H1 (cell line): ENCODE results near the gene HIP1. TPM values are rescaled to one million over a fixed set of nuclear protein-coding genes. Genes with fewer than 3 reads are reported as not detected.

Experiments used
- CTCF ChIA-PET: fragments of 300-600 bp; sonication (Branson Sonifier 250); formaldehyde crosslinking; loops from one replicate; lab custom pipeline; 2021; ENCODE audit not compliant: partially characterized antibody; lab: Charles Lee
- POLR2A ChIA-PET: fragments of 300-600 bp; sonication (Branson Sonifier 250); formaldehyde crosslinking; loops from one replicate; lab custom pipeline; 2021; ENCODE audit warnings: inconsistent platforms; ENCODE audit not compliant: partially characterized antibody; lab: Charles Lee
- DNase-seq, 2 experiments: peaks; one replicate each; pipeline versions ENCODE4 v3.0.0 to v3.0.0-alpha.2; 2010 to 2022; ENCODE audit warnings: low spot score in 2 of 2, low read depth in 1 of 2, mixed read lengths in 1 of 2
- FAIRE-seq: peaks from 2 replicates; lab custom pipeline; 2011; peaks lifted over from hg19 to GRCh38; lab: Jason Lieb, UNC
- H2AFZ ChIP-seq: 2 replicates; pipeline ENCODE4 v1.8.1; 2012; ENCODE audit warnings: low read length, inconsistent platforms
- H2AK5ac ChIP-seq: 2 replicates; pipeline ENCODE4 v1.6.1; 2013; ENCODE audit warnings: low read depth, low read length
- H2BK120ac ChIP-seq: replicated peaks from 2 replicates; pipeline ENCODE3; 2013; ENCODE audit warnings: low read depth, low read length, inconsistent platforms
- H2BK12ac ChIP-seq: 2 replicates; pipeline ENCODE4 v1.6.1; 2013; ENCODE audit warnings: low read depth, low read length
- H2BK15ac ChIP-seq: 2 replicates; pipeline ENCODE4 v1.6.1; 2013; ENCODE audit warnings: low read length
- H2BK20ac ChIP-seq: 2 replicates; pipeline ENCODE4 v1.6.1; 2013; ENCODE audit warnings: low read length
- H2BK5ac ChIP-seq: 2 replicates; pipeline ENCODE4 v1.6.1; 2013; ENCODE audit warnings: low read depth, low read length
- H3K14ac ChIP-seq: 2 replicates; pipeline ENCODE4 v1.6.1; 2013; ENCODE audit warnings: inconsistent platforms; ENCODE audit not compliant: insufficient read length
- H3K18ac ChIP-seq: 2 replicates; pipeline ENCODE4 v1.6.1; 2013; ENCODE audit warnings: low read length; ENCODE audit errors: extremely low read depth
- H3K23ac ChIP-seq: 2 replicates; pipeline ENCODE4 v1.6.1; 2013; ENCODE audit warnings: inconsistent platforms; ENCODE audit not compliant: insufficient read length
- H3K23me2 ChIP-seq: 2 replicates; pipeline ENCODE4 v1.6.1; 2013; ENCODE audit warnings: low read depth, low read length
- H3K27ac ChIP-seq: 2 replicates; pipeline ENCODE4 v1.6.1; 2011; ENCODE audit warnings: low read depth, low read length, inconsistent platforms
- H3K27me3 ChIP-seq, 4 experiments: replicated peaks in 1 of 4; 1 replicate in 1 of 4; 2 replicates in 3 of 4; pipeline versions ENCODE4 v1.6.1 to v1.8.1; 2011 to 2013; ENCODE audit warnings: low read length in 3 of 4, mild to moderate bottlenecking in 3 of 4, inconsistent platforms in 2 of 4, mixed read lengths in 2 of 4, moderate library complexity in 1 of 4; ENCODE audit not compliant: control insufficient read depth in 3 of 4, insufficient read depth in 3 of 4; ENCODE audit errors: extremely low read depth in 1 of 4
- H3K36me3 ChIP-seq, 4 experiments: 2 replicates each; pipeline versions ENCODE4 v1.6.1 to v1.8.1; 2011 to 2013; ENCODE audit warnings: mild to moderate bottlenecking in 4 of 4, low read length in 3 of 4, moderate library complexity in 2 of 4, control low read depth in 1 of 4, inconsistent platforms in 1 of 4; ENCODE audit not compliant: insufficient read depth in 4 of 4, control insufficient read depth in 2 of 4
- H3K4ac ChIP-seq: replicated peaks from 2 replicates; pipeline ENCODE3; 2013; ENCODE audit warnings: low read length, low read depth, mixed read lengths, inconsistent platforms; ENCODE audit not compliant: insufficient read length
- H3K4me1 ChIP-seq, 4 experiments: replicated peaks in 1 of 4; 1 replicate in 1 of 4; 2 replicates in 3 of 4; pipeline versions ENCODE4 v1.6.1 to v1.8.1; 2011 to 2013; ENCODE audit warnings: low read length in 3 of 4, inconsistent platforms in 2 of 4, mixed read lengths in 1 of 4; ENCODE audit not compliant: insufficient read depth in 4 of 4, control insufficient read depth in 3 of 4
- H3K4me2 ChIP-seq, 2 experiments: 2 replicates each; pipeline versions ENCODE4 v1.6.1 to v1.8.1; 2011 to 2013; ENCODE audit warnings: low read depth in 2 of 2, low read length in 2 of 2, control low read depth in 1 of 2, inconsistent platforms in 1 of 2, mild to moderate bottlenecking in 1 of 2; ENCODE audit not compliant: insufficient read depth in 1 of 2
- H3K4me3 ChIP-seq, 4 experiments: fragments of 200-600, 300-600 bp in 1 of 4; sonication (generic), shearing (Covaris generic), sonication (Bioruptor Twin) in 1 of 4; 2 replicates each; pipeline versions ENCODE4 v1.5.1 to v1.8.1; 2011 to 2016; ENCODE audit warnings: low read length in 4 of 4, low read depth in 3 of 4, control low read depth in 2 of 4, inconsistent platforms in 2 of 4, mild to moderate bottlenecking in 2 of 4, mixed read lengths in 1 of 4, moderate library complexity in 1 of 4; ENCODE audit not compliant: insufficient read depth in 2 of 4; ENCODE audit errors: extremely low read depth in 1 of 4
- H3K56ac ChIP-seq: replicated peaks from 2 replicates; pipeline ENCODE3; 2013; ENCODE audit warnings: low read depth, mild to moderate bottlenecking, mixed read lengths, low read length, inconsistent platforms; ENCODE audit not compliant: insufficient read length
- H3K79me1 ChIP-seq: 2 replicates; pipeline ENCODE4 v1.6.1; 2013; ENCODE audit warnings: low read depth, low read length, control low read depth
- H3K79me2 ChIP-seq, 2 experiments: 2 replicates each; pipeline versions ENCODE4 v1.6.1 to v1.8.1; 2012 to 2013; ENCODE audit warnings: low read length in 2 of 2, mild to moderate bottlenecking in 2 of 2, inconsistent platforms in 1 of 2; ENCODE audit not compliant: insufficient read depth in 2 of 2, control insufficient read depth in 1 of 2
- H3K9ac ChIP-seq, 4 experiments: replicated peaks in 1 of 4; 1 replicate in 1 of 4; 2 replicates in 3 of 4; pipeline versions ENCODE4 v1.6.1 to v1.8.1; 2011 to 2013; ENCODE audit warnings: low read depth in 3 of 4, low read length in 3 of 4, control low read depth in 2 of 4, mild to moderate bottlenecking in 2 of 4, moderate library complexity in 2 of 4, inconsistent platforms in 1 of 4; ENCODE audit errors: extremely low read depth in 1 of 4
- H3K9me3 ChIP-seq, 2 experiments: 2 replicates each; pipeline versions ENCODE4 v1.6.1 to v1.8.1; 2012 to 2013; ENCODE audit warnings: mild to moderate bottlenecking in 2 of 2, moderate library complexity in 2 of 2, control low read depth in 1 of 2, inconsistent platforms in 1 of 2, low read depth in 1 of 2, low read length in 1 of 2, mixed read lengths in 1 of 2; ENCODE audit not compliant: insufficient read depth in 2 of 2
- H4K20me1 ChIP-seq, 2 experiments: replicated peaks in 1 of 2; 2 replicates each; pipeline versions ENCODE3 to v1.8.1; 2011 to 2013; ENCODE audit warnings: inconsistent platforms in 2 of 2, low read length in 2 of 2, mild to moderate bottlenecking in 1 of 2; ENCODE audit not compliant: insufficient read depth in 2 of 2, control insufficient read depth in 1 of 2
- H4K5ac ChIP-seq: 2 replicates; pipeline ENCODE4 v1.6.1; 2013; ENCODE audit warnings: low read length, low read depth, mixed read lengths, inconsistent platforms; ENCODE audit not compliant: insufficient read length
- H4K8ac ChIP-seq: 2 replicates; pipeline ENCODE4 v1.8.0; 2013; ENCODE audit warnings: mild to moderate bottlenecking, moderate library complexity, low read length, inconsistent platforms; ENCODE audit not compliant: insufficient read depth; ENCODE audit errors: extremely low read depth
- H4K91ac ChIP-seq: replicated peaks from 2 replicates; pipeline ENCODE3; 2013; ENCODE audit warnings: low read length, mixed read lengths, inconsistent platforms; ENCODE audit not compliant: insufficient read length
- ASH2L ChIP-seq: fragments of 200-600, 300-600 bp; sonication (generic); IDR thresholded peaks from one replicate; pipeline ENCODE4 v1.7.1; 2017; ENCODE audit warnings: low read length
- CTCF ChIP-seq, 3 experiments: IDR thresholded peaks; 1 replicate in 2 of 3; 2 replicates in 1 of 3; pipeline versions ENCODE4 v1.5.1 to v1.6.1; 2011; ENCODE audit warnings: low read length in 3 of 3, mild to moderate bottlenecking in 3 of 3, inconsistent platforms in 2 of 3, low read depth in 1 of 3, moderate library complexity in 1 of 3; ENCODE audit not compliant: insufficient read depth in 1 of 3; ENCODE audit errors: control extremely low read depth in 1 of 3
- EGR1 ChIP-seq: IDR thresholded peaks from 2 replicates; pipeline ENCODE4 v1.6.1; 2011; ENCODE audit warnings: low read depth, low read length, borderline replicate concordance
- RAD21 ChIP-seq, 2 experiments: IDR thresholded peaks in 1 of 2; conservative IDR thresholded peaks in 1 of 2; 2 replicates each; pipeline ENCODE4 v1.6.1; 2011; ENCODE audit warnings: low read depth in 2 of 2, low read length in 2 of 2, improper control_type of control experiment in 1 of 2, inconsistent platforms in 1 of 2, mild to moderate bottlenecking in 1 of 2, moderate library complexity in 1 of 2
- WGBS, 2 experiments: shearing (Covaris generic) in 1 of 2; methylation state at CpG; one replicate each; pipeline versions ENCODE4 v1.1.6 to v1.1.7; 2013 to 2015; ENCODE audit warnings: low lambda C conversion rate in 2 of 2, mixed read lengths in 2 of 2, inconsistent platforms in 1 of 2, low coverage in 1 of 2, missing lambda C conversion rate in 1 of 2; ENCODE audit not compliant: insufficient replicate concordance in 2 of 2, insufficient coverage in 1 of 2, insufficient read length in 1 of 2; ENCODE audit errors: extremely low coverage in 1 of 2, missing lambda C conversion rate in 1 of 2; 5-methylcytosine and 5-hydroxymethylcytosine counted together
- polyA plus RNA-seq, 7 experiments: library from polyadenylated mRNA; depleted of rRNA in 3 of 7; stranded (reverse) in 5 of 7; unstranded in 2 of 7; fragments of >200 nt in 5 of 7; fragments of 200-250 nt in 2 of 7; gene quantifications; 1 replicate in 5 of 7; 2 replicates in 1 of 7; 4 replicates in 1 of 7; pipeline versions ENCODE4 v1.2.1 to v1.2.3, GENCODE V29; 2011 to 2013; ENCODE audit warnings: missing spikeins in 2 of 7, mixed read lengths in 2 of 7
- total RNA-seq: library from RNA; stranded (reverse); fragmentation: NEBNext Ultra II Directional; extraction: Animal tissue kit (Norgen Biotek cat#: 25700); gene quantifications from 2 replicates; pipeline ENCODE4 v1.2.1, GENCODE V29; 2021

HIP1 gene
- total and polyA plus RNA-seq, 2 of the 8 experiments (the other 6 are each of a cell fraction or from before 2014, with no cell fraction given), result 51.8 to 108 TPM

- FAIRE-seq, result no peak
- Histone ChIP-seq H2BK5ac (no peak overlapping the region; the same call in 1 of the 2 replicates), H2AFZ (no peak overlapping the region), H3K9ac (no peak overlapping the region), H3K79me1 (no peaks in the 10 kb centered on the region), H4K20me1 (no peaks in the 10 kb centered on the region), H3K4me3 (no peak overlapping the region), H3K23me2 (no peaks in the 10 kb centered on the region), H3K56ac (no peak overlapping the region), H3K27me3 (no peaks in the 10 kb centered on the region), H3K4me2 (no peak overlapping the region), H3K79me2 (no peaks in the 10 kb centered on the region), H3K18ac (no peak overlapping the region), H2BK20ac (no peak overlapping the region), H3K4me1 (peaks cover 0 to 13% (median 4%) of the 10 kb centered on the region in 4 experiments; a peak in 4 of 7 replicates), H3K4ac (no peak overlapping the region), H3K14ac (no peak overlapping the region), H4K5ac (no peak overlapping the region), H2BK12ac (0 out of 2 replicates have a peak overlapping the region, but pooled peaks have one; percentile 5), H3K27ac (no peak overlapping the region), H2BK120ac (no peak overlapping the region), H2AK5ac (peak overlapping the region; percentile 65; the same call in 1 of the 2 replicates), H2BK15ac (no peak overlapping the region), H3K23ac (no peak overlapping the region), H4K91ac (no peak overlapping the region), H3K36me3 (no peaks in the 10 kb centered on the region), H4K8ac (no peak overlapping the region; the same call in 1 of the 2 replicates), H3K9me3 (peaks cover 0 to 7% of the 10 kb centered on the region in 2 experiments; a peak in 1 of 4 replicates)
- no peak for DNase-seq
- ChIA-PET POLR2A (interaction anchor here (6.5 kb wide), 1 partner anchor 10 kb away, joined by 40 read pairs; no protein-coding TSS in a partner anchor), CTCF (interaction anchor here (0.5 to 1.6 kb wide), 7 partner anchors 16 to 530 kb away, joined by 3 to 7 read pairs (median 3); no protein-coding TSS in a partner anchor)
- 91% methylated on average over 9 of the region's 9 CpGs; no CpG with 5 or more reads in 1 of the 2 experiments for WGBS, 2 experiments
- TF ChIP-seq RAD21 (IDR thresholded peaks at IDR 0.05 in 1 of 2, conservative IDR thresholded peaks at IDR 0.05 in 1 of 2; ENCODE audit: low read depth in 2 of 2, low read length in 2 of 2) (peak; percentile 29 to 48; a peak in 3 of 4 replicates), ASH2L (no peak), CTCF (IDR thresholded peaks at IDR 0.05; ENCODE audit: control extremely low read depth in 1 of 3, insufficient read depth in 1 of 3, low read depth in 1 of 3, low read length in 3 of 3) (peak; percentile 33 to 54 (median 35); a peak in 3 of 4 replicates), EGR1 (no peak)
These were observed 92.1 kb downstream of the HIP1 start for GRCh38 chr7:75646571-75647102.
